PC-3 (cell line): Measurements from ENCODE around the gene CREG2. TPM values are rescaled to one million over a fixed set of nuclear protein-coding genes. Genes with fewer than 3 reads are reported as not detected.

Experiments used
- ATAC-seq: fragments of 200-7000 bp; cut with Tn5 transposase; 2 replicates; pipeline ENCODE4 v1.9.1; 2020; ENCODE audit warnings: mild to moderate bottlenecking, moderate library complexity
- BruUV-seq: library from RNA; stranded (reverse); fragments of 400-500 nt; replicated peaks from 2 replicates; lab custom pipeline; 2021; lab: Mats Ljungman, UMichigan
- CTCF ChIA-PET: fragments of 300-600 bp; sonication (Branson Sonifier 250); formaldehyde crosslinking; loops from one replicate; lab custom pipeline; 2022; ENCODE audit warnings: antibody characterized with exemption; lab: Charles Lee
- POLR2A ChIA-PET: fragments of 300-600 bp; sonication (Branson Sonifier 250); formaldehyde crosslinking; loops from one replicate; lab custom pipeline; 2022; ENCODE audit warnings: antibody characterized with exemption; ENCODE audit not compliant: unreplicated experiment; lab: Charles Lee
- DNase-seq: peaks from one replicate; pipeline ENCODE4 v3.0.0-alpha.2; 2015
- H2AFZ ChIP-seq: fragments of 300-600 bp; sonication (generic); 2 replicates; pipeline ENCODE4 v1.6.0; 2016; ENCODE audit warnings: antibody characterized with exemption, low read length
- H3F3A ChIP-seq: fragments of 300-600 bp; sonication (generic); one replicate; pipeline ENCODE4 v1.6.0; 2017; ENCODE audit warnings: antibody characterized with exemption, low read length, control low read depth, mild to moderate bottlenecking; ENCODE audit not compliant: unreplicated experiment
- H3K27ac ChIP-seq: fragments of 300-600 bp; sonication (generic); 2 replicates; pipeline ENCODE4 v1.5.1; 2016; ENCODE audit warnings: mild to moderate bottlenecking, low read length
- H3K27me3 ChIP-seq: fragments of 300-600 bp; sonication (generic); 2 replicates; pipeline ENCODE4 v1.6.1; 2016; ENCODE audit warnings: low read length, mixed read lengths
- H3K36me3 ChIP-seq: fragments of 300-600 bp; sonication (generic); 2 replicates; pipeline ENCODE4 v1.6.1; 2016; ENCODE audit warnings: low read depth, mixed run types, low read length, mixed read lengths
- H3K4me1 ChIP-seq: fragments of 300-600 bp; sonication (generic); 2 replicates; pipeline ENCODE4 v1.5.1; 2016; ENCODE audit warnings: low read length; ENCODE audit not compliant: insufficient read depth
- H3K4me2 ChIP-seq: fragments of 300-600 bp; sonication (generic); 2 replicates; pipeline ENCODE4 v1.6.0; 2016; ENCODE audit warnings: low read length
- H3K4me3 ChIP-seq: fragments of 300-600 bp; sonication (generic); 2 replicates; pipeline ENCODE4 v1.5.1; 2016; ENCODE audit warnings: mild to moderate bottlenecking, low read length, mixed read lengths
- H3K79me2 ChIP-seq: fragments of 300-600 bp; sonication (generic); 2 replicates; pipeline ENCODE4 v1.6.1; 2017; ENCODE audit warnings: low read length, mixed read lengths
- H3K9ac ChIP-seq: fragments of 300-600 bp; sonication (generic); 2 replicates; pipeline ENCODE4 v1.6.0; 2016; ENCODE audit warnings: mild to moderate bottlenecking, low read length
- H3K9me2 ChIP-seq: fragments of 300-600 bp; sonication (generic); replicated peaks from 2 replicates; pipeline ENCODE4 v1.6.1; 2016; ENCODE audit warnings: mixed run types, low read length, mixed read lengths
- H3K9me3 ChIP-seq: fragments of 300-600 bp; sonication (generic); 2 replicates; pipeline ENCODE4 v1.6.1; 2016; ENCODE audit warnings: low read length, mixed read lengths
- H4K20me1 ChIP-seq: fragments of 300-600 bp; sonication (generic); 2 replicates; pipeline ENCODE4 v1.6.1; 2016; ENCODE audit warnings: low read length, mixed read lengths
- EZH2 ChIP-seq: fragments of 300-600 bp; sonication (generic); IDR thresholded peaks from one replicate; pipeline ENCODE4 v1.6.1; 2017; ENCODE audit warnings: antibody characterized with exemption, mild to moderate bottlenecking, low read length; ENCODE audit not compliant: unreplicated experiment
- EZH2phosphoT487 ChIP-seq: fragments of 300-600 bp; sonication (generic); IDR thresholded peaks from 2 replicates; pipeline ENCODE4 v1.6.1; 2018; ENCODE audit warnings: mild to moderate bottlenecking, antibody characterized with exemption, low read length, borderline replicate concordance
- intact Hi-C: fragments of 100-400 bp; cut with micrococcal nuclease; formaldehyde crosslinking; loops from 2 replicates; pipeline ENCODE4 v1.9.0; 2023
- total RNA-seq: library from RNA; depleted of rRNA; stranded (reverse); fragments of >200 nt; gene quantifications from 2 replicates; pipeline ENCODE4 v1.2.3, GENCODE V29; 2014
- TF ChIP-seq, protein P1 (sequence below): fragments of 300-600 bp; sonication (generic); conservative IDR thresholded peaks from 2 replicates; pipeline ENCODE4 v1.5.1; 2017; ENCODE audit warnings: antibody characterized with exemption, low read depth, mild to moderate bottlenecking, low read length

The CREG2 gene
- total RNA-seq, 1 experiment from 2014 or later = 40.0 TPM

DNA sequence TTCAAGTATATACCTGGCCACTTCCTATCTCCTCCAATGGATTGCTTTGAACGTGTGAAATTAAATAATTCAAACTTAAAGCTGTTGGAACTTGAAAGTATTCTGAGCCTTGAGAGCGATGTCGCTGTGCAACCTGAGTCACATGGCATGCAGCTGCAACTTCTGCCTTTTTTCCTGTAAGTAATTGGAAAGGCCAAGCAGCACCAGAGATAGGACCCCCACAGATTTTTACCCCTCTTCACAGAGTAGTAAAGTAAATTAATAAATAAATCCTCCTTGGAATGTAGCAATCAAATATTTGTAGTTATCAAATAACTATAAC is 75.6 kb downstream of the CREG2 start:
- TF ChIP-seq, protein P1, sequence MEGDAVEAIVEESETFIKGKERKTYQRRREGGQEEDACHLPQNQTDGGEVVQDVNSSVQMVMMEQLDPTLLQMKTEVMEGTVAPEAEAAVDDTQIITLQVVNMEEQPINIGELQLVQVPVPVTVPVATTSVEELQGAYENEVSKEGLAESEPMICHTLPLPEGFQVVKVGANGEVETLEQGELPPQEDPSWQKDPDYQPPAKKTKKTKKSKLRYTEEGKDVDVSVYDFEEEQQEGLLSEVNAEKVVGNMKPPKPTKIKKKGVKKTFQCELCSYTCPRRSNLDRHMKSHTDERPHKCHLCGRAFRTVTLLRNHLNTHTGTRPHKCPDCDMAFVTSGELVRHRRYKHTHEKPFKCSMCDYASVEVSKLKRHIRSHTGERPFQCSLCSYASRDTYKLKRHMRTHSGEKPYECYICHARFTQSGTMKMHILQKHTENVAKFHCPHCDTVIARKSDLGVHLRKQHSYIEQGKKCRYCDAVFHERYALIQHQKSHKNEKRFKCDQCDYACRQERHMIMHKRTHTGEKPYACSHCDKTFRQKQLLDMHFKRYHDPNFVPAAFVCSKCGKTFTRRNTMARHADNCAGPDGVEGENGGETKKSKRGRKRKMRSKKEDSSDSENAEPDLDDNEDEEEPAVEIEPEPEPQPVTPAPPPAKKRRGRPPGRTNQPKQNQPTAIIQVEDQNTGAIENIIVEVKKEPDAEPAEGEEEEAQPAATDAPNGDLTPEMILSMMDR = no peak
- no peak for TF ChIP-seq EZH2
- TF ChIP-seq EZH2phosphoT487 = no peak
- CTCF ChIA-PET = no interaction called here
- BruUV-seq = no TSS peak
- Histone ChIP-seq H3K4me2 (no peak overlapping the region), H3K9me3 (no peaks in the 10 kb centered on the region), H3K79me2 (peaks cover 18% of the 10 kb centered on the region), H3K27me3 (no peaks in the 10 kb centered on the region), H4K20me1 (peaks cover 9% of the 10 kb centered on the region), H3K4me3 (no peak overlapping the region), H3K36me3 (no peaks in the 10 kb centered on the region), H2AFZ (no peak overlapping the region), H3K9me2 (no peaks in the 10 kb centered on the region), H3K4me1 (peaks cover 16% of the 10 kb centered on the region), H3K27ac (no peak overlapping the region), H3F3A (no peaks in the 10 kb centered on the region), H3K9ac (no peak overlapping the region)
- intact Hi-C loops = no loop called here
- ATAC-seq = no peak
- POLR2A ChIA-PET = no interaction called here
- no peak for DNase-seq

DNA sequence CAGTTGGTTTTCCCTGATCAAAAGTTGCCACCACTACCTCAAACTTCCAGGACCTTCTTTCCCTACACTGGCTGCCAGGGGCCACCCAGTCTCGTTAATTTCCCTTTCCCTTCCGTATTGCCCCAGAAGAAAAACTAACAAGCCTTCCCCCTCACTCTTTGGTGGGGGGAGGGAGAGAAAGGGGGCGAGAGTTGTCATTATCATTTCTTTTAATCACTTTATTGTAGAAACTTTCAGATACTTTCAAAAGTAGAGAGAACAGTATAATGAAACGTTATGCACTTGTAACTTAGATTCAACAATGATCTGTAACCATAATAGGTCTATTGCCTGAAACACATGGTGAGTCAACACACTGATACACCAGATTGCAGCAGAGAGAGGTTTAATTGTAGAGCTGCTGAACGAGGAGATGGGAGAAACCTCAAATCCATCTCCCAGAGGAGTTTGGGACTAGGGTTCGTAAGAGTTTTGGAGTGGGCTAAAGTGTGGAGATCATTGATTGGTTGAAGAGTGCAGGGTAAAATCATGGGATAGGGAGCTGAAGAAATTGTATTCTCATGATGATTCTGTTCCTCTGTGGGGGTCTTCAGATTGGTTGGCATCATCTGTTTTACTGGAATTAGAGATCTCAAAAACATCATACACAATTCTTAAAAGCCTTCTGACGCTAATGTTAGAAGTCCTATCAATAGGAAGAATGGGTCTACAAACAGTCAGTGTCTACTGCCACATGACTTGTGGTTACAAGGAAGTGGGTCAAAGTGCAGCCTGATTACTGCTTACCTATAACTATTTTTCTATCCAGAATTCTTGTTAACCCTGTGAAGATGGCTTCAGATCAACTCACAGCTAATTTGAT is 76.2 kb downstream of the CREG2 start:
- Histone ChIP-seq H4K20me1 (peaks cover 15% of the 10 kb centered on the region), H3K79me2 (peaks cover 24% of the 10 kb centered on the region), H2AFZ (no peak overlapping the region), H3K36me3 (no peaks in the 10 kb centered on the region), H3K9me3 (no peaks in the 10 kb centered on the region), H3K27ac (no peak overlapping the region), H3F3A (no peaks in the 10 kb centered on the region), H3K4me2 (no peak overlapping the region), H3K4me3 (no peak overlapping the region), H3K27me3 (no peaks in the 10 kb centered on the region), H3K4me1 (peaks cover 20% of the 10 kb centered on the region), H3K9me2 (no peaks in the 10 kb centered on the region), H3K9ac (no peak overlapping the region)
- ChIA-PET POLR2A (interaction anchor here (0.7 kb wide), 1 partner anchor 1025 kb away, joined by 7 read pairs; no protein-coding TSS in a partner anchor), CTCF (no interaction called here)
- intact Hi-C loops = no loop called here
- DNase-seq (peak; percentile 12), ATAC-seq (no peak)
- TF ChIP-seq EZH2 (no peak), EZH2phosphoT487 (no peak)
- TF ChIP-seq, protein P1 = no peak
- BruUV-seq = no TSS peak
